Measurements from ENCODE around the gene IL2RA. TPM values are rescaled to one million over a fixed set of nuclear protein-coding genes. Genes with fewer than 3 reads are reported as not detected.

Gene IL2RA
- polyA plus RNA-seq, 1 donor from 2014 or later, result not detected

GRCh38 chr10:6053816-6054631, 8.1 kb downstream of the IL2RA start:
- Histone ChIP-seq H3K4me3 (ENCODE audit: low read length) (no peak overlapping the region), H3K36me3 (ENCODE audit: insufficient read depth, low read length) (no peaks in the 10 kb centered on the region), H3K27ac (ENCODE audit: low read length) (no peak overlapping the region), H3K9me2 (ENCODE audit: insufficient read depth, low read length) (no peaks in the 10 kb centered on the region), H3K4me2 (ENCODE audit: low read length) (no peak overlapping the region), H3K9me3 (ENCODE audit: low read length) (no peaks in the 10 kb centered on the region), H4K20me1 (ENCODE audit: insufficient read depth) (no peaks in the 10 kb centered on the region), H3K27me3 (ENCODE audit: insufficient read depth, low read depth, low read length) (no peaks in the 10 kb centered on the region), H3F3A (ENCODE audit: insufficient read depth, low read length, poor library complexity, severe bottlenecking) (no peaks in the 10 kb centered on the region), H3K79me2 (replicated peaks; ENCODE audit: insufficient read depth, low read length) (no peaks in the 10 kb centered on the region), H2AFZ (ENCODE audit: low read depth, low read length) (no peak overlapping the region), H3K9ac (ENCODE audit: low read length) (no peak overlapping the region)
- TF ChIP-seq EZH2 (IDR thresholded peaks at IDR 0.05; ENCODE audit: borderline replicate concordance, insufficient read depth, low read length, poor library complexity, severe bottlenecking) (no peak), RAD21 (conservative IDR thresholded peaks at IDR 0.05) (no peak), SMC3 (conservative IDR thresholded peaks at IDR 0.05; ENCODE audit: poor library complexity) (no peak), POLR2AphosphoS5 (IDR thresholded peaks at IDR 0.05) (no peak), TAF1 (IDR thresholded peaks at IDR 0.05; ENCODE audit: low read depth) (no peak), REST (IDR thresholded peaks at IDR 0.05; ENCODE audit: borderline replicate concordance) (no peak), MXI1 (conservative IDR thresholded peaks at IDR 0.05; ENCODE audit: poor library complexity, severe bottlenecking) (no peak), EP300 (conservative IDR thresholded peaks at IDR 0.05; ENCODE audit: poor library complexity, severe bottlenecking) (no peak)
- TF ChIP-seq, protein P1, sequence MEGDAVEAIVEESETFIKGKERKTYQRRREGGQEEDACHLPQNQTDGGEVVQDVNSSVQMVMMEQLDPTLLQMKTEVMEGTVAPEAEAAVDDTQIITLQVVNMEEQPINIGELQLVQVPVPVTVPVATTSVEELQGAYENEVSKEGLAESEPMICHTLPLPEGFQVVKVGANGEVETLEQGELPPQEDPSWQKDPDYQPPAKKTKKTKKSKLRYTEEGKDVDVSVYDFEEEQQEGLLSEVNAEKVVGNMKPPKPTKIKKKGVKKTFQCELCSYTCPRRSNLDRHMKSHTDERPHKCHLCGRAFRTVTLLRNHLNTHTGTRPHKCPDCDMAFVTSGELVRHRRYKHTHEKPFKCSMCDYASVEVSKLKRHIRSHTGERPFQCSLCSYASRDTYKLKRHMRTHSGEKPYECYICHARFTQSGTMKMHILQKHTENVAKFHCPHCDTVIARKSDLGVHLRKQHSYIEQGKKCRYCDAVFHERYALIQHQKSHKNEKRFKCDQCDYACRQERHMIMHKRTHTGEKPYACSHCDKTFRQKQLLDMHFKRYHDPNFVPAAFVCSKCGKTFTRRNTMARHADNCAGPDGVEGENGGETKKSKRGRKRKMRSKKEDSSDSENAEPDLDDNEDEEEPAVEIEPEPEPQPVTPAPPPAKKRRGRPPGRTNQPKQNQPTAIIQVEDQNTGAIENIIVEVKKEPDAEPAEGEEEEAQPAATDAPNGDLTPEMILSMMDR (IDR thresholded peaks at IDR 0.05; ENCODE audit: poor library complexity, severe bottlenecking), result no peak

DNA sequence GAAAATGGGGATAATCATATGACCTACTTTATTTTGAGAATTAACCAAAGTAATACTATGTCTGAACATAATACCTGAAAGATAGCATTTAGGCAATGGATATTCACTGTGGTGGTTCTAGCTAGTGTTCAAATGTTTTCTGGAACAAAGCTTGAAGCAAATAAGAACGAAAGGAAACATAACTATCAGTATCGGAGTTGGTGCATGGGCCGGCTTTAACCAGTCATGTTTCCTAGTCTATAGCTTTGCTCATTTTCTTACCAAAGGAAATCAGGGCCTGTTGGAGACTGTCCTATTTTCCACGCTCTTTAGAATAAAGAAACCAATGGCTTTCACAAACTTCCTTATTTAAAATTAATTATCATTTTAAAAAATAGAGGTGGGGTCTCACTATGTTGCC, 8.9 kb downstream of the IL2RA start:
- no peaks in the 10 kb centered on the region for H3K79me2 ChIP-seq (replicated peaks; ENCODE audit: insufficient read depth, low read length)
- H4K20me1 ChIP-seq (ENCODE audit: insufficient read depth), result no peaks in the 10 kb centered on the region
- no peaks in the 10 kb centered on the region for H3K36me3 ChIP-seq (ENCODE audit: insufficient read depth, low read length)
- H3K27ac ChIP-seq (ENCODE audit: low read length), result no peak overlapping the region
- no peak for TF ChIP-seq MXI1 (conservative IDR thresholded peaks at IDR 0.05; ENCODE audit: poor library complexity, severe bottlenecking)
- TF ChIP-seq REST (IDR thresholded peaks at IDR 0.05; ENCODE audit: borderline replicate concordance), result no peak
- TF ChIP-seq, protein P1 (IDR thresholded peaks at IDR 0.05; ENCODE audit: poor library complexity, severe bottlenecking), result no peak
- TF ChIP-seq EZH2 (IDR thresholded peaks at IDR 0.05; ENCODE audit: borderline replicate concordance, insufficient read depth, low read length, poor library complexity, severe bottlenecking), result no peak
- TF ChIP-seq SMC3 (conservative IDR thresholded peaks at IDR 0.05; ENCODE audit: poor library complexity), result no peak
- no peak overlapping the region for H3K4me3 ChIP-seq (ENCODE audit: low read length)
- H3F3A ChIP-seq (ENCODE audit: insufficient read depth, low read length, poor library complexity, severe bottlenecking), result no peaks in the 10 kb centered on the region
- H3K4me2 ChIP-seq (ENCODE audit: low read length), result no peak overlapping the region
- H3K9ac ChIP-seq (ENCODE audit: low read length), result no peak overlapping the region
- H3K9me3 ChIP-seq (ENCODE audit: low read length), result no peaks in the 10 kb centered on the region
- H2AFZ ChIP-seq (ENCODE audit: low read depth, low read length), result no peak overlapping the region
- no peaks in the 10 kb centered on the region for H3K9me2 ChIP-seq (ENCODE audit: insufficient read depth, low read length)
- H3K27me3 ChIP-seq (ENCODE audit: insufficient read depth, low read depth, low read length), result no peaks in the 10 kb centered on the region

Measured in neural cell (in vitro differentiated cells).